GM19395 (cell line): ENCODE measurements around the gene IL4.
A peak's percentile ranks its signal among the peaks of the same experiment; 100 is the strongest.

Source experiments
- ATAC-seq: cut with Tn5 transposase; IDR thresholded peaks from one replicate; pipeline ENCODE4 v1.9.1; 2021; ENCODE audit warnings: mild to moderate bottlenecking, moderate library complexity; ENCODE audit not compliant: unreplicated experiment

Gene IL4

GRCh38 chr5:132657676-132658380 lies 16.0 kb upstream of the IL4 start, which contains the start of gene IL13:
TSS of gene IL13 (plus strand) at chr5:132658173. CDS start at chr5:132658187, 14 bp downstream.
- no peak for ATAC-seq

GRCh38 chr5:132658381-132659302 lies 15.1 kb upstream of the IL4 start:
- no peak for ATAC-seq

- no peak for ATAC-seq
Observed at GRCh38 chr5:132659598-132660493, 13.9 kb upstream of the IL4 start.

- no peak for ATAC-seq
Observed at GRCh38 chr5:132661231-132662003, 12.4 kb upstream of the IL4 start.

DNA sequence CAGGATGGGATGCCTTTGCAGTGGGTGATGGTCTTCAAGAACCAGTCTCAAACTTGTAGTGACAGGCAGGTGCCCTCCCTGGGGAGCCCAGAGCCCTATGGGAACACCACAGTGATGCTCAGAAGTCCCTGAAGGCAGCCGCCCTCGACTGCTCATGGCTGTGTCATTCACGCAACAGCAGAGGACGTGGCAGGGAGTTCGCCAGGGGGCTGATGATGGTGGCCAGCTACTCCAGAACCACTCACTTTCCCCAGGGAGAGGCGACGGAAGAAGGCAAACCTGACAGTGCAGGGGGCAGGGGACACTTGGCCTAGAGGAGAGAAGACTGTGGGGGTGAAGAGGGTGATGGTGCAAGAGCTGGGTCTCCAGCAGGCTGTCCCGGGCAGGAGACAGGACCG lies 11.8 kb upstream of the IL4 start:
- ATAC-seq: no peak

DNA sequence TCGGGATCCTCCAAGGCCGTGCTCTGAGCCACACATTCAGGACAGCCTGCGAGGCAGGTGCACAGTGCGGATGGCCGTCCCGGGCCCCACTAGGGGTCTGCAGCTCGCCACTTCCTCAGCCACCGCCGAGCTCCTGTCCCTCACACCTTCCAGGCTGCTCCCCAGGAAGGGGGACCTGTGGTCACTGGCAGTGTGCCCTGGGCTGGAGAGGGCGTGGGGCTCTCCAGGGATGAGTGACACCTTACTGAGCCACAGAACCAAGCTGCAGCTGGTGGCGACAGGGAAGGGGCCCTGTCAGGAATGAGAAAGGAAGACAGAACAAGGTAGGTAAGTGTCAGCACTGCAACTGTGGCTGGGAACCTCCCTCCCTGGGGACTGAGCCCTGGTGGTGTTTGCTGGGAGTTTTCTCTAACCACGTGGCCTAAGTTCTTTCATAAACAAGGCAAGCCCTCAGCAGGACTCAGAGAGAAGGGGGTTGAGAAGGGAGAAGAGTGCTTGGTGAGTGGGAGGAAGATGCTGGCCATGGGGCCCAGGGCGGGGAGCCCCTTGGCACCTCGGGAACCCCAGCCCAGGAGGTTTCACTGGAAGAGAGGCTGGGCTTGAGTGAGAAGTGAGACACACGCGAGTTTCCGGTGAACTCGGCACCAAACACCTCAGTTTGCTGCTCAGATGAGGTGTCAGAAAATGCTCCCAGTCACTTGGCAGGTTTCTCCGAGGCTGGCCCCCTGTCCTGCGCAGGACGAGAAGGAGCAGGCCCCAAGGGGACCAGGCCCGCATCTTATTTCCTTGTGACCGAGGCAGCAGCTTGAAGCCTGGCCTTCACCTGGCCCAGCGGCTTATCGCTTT lies 10.6 kb upstream of the IL4 start:
- peak; percentile 75 for ATAC-seq

DNA sequence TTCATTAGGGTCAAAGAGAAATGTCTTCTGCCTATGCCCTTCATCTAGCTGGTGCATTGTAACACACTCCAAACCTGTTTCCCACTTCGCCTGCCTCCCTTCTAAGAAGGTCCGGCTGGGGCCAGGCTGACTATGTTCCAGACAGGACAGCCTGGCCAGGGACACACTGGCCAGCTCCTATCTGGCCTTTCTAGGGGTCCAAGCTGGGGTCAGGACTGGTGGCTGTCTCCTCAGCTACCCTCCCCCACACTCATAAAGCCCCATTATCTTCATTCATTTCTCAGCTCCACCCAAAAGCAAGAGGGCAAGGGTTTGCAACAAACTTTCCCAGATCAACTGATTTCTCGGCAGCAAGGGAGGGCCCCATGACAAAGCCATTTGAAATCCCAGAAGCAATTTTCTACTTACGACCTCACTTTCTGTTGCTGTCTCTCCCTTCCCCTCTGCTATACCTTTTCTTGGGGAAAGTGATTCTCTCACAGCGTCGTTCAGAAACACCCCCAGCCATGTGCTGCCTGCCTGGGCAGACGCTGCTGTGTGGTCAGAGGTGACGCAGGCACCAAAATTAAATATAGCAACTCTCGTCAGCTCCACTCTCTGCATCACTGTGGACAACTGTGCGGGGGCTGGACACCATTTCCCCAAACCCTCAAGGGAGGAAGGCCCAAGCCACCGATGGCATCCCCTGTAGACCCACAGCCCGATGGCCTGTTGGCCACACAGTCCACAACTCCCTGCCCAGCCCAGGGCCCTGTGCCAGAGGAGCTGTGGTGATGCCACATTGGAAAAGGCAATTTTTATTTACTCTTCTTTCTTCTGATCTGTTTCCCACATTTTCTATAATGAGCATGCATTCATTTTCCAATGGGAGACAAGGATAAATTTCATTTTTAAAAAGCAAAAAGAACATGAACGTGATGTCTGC lies 9.8 kb upstream of the IL4 start:
- ATAC-seq: peak; percentile 51

GRCh38 chr5:132664696-132665209 lies 9.0 kb upstream of the IL4 start:
- no peak for ATAC-seq

GRCh38 chr5:132665574-132666080 lies 8.2 kb upstream of the IL4 start:
- no peak for ATAC-seq

DNA sequence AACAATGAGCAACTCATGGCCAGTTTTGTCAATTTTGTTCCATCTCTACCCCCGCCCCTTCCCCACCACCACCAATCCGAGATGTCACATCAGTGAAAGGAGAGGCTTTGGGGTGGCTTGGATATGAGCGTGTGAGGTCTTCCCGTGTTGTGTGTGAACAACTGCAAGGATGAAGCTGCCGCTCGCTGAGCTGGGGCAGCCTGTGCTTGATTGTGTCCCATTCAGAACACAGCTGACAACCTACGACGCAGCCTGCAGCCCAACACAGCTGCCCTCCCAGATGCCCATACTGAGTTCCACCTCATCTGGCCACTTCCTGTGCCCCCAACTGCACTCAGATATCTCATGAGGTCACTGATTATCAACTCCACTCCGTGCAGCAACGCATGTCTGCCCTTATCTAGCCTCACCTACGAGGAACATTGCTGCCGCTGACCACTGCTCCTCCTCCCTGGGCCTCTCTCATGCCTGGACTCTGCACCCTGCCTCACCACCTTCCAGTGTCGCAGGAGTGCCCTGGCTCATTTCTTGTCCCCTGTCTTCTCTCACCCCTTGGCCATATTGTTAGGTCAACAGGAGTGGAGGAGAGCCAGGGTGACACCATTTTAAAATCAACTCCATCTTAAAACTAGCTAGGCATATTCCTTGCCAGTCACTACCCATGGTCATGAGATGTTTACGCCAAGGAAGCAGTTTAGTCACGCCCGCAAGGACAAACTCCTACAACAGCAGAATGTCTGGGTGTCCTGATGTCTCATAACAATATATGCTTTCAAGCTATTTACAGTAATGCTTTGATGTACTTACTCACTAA lies 7.3 kb upstream of the IL4 start:
- ATAC-seq: no peak

DNA sequence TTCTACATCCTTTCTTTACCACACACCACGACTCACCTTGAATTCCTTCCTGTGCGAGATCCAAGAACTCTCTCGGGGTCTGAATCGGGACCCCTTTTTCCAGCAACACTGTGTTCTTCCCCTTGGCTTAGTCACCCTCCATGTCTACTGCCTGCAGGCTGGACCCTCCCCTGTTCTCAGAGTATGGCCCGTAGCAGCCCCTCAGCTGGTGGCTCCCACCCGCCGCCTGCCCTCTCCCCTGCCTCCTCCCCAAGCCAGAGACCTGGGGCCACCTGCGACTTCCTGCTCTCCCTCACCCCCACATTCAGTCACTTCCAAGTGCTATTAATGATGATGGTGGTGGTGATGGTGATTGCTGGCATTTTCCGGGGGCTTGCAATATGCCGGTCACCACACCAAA lies 6.5 kb upstream of the IL4 start:
- ATAC-seq: no peak

- ATAC-seq: no peak
Observed at GRCh38 chr5:132667761-132668705, 5.8 kb upstream of the IL4 start.

DNA sequence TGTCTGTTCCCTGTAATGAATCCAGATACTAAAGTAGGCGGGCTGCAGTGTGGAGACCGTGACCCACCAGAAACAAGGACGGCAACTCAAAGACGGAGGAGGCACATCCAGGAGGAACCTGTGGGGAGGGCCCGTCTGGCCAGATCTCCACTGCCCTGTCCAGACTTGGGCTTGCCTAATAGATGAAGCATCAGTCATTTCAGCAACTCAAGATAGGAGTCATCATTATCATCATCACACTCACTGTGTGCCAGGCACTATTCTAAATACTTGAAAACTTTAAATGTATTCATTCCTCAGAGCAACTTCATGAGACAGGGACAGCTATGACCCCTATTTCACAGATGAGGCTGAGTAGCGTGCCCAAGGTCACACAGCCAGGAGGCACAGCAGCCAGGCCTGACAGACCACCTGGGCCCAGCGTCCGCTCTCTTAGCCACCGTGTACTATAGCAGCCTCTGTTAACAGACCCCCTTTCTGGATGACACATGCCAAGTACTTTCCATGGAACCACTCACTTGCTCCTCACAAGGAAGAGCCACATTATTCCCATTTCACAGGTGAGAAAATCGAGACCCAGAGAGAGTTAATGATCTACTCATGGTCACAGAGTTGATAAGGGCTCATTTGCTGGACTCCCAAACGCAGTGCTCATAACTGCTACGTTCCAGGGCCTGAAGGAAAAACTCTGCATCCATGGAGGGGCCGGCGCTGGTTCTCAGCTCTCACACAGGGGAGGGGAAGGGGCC lies 4.9 kb upstream of the IL4 start:
- no peak for ATAC-seq

GRCh38 chr5:132669455-132669820 lies 4.4 kb upstream of the IL4 start:
- no peak for ATAC-seq
